ENCODE data around the gene COBL.
A peak's percentile ranks its signal among the peaks of the same experiment; 100 is the strongest.

The COBL gene, protein sequence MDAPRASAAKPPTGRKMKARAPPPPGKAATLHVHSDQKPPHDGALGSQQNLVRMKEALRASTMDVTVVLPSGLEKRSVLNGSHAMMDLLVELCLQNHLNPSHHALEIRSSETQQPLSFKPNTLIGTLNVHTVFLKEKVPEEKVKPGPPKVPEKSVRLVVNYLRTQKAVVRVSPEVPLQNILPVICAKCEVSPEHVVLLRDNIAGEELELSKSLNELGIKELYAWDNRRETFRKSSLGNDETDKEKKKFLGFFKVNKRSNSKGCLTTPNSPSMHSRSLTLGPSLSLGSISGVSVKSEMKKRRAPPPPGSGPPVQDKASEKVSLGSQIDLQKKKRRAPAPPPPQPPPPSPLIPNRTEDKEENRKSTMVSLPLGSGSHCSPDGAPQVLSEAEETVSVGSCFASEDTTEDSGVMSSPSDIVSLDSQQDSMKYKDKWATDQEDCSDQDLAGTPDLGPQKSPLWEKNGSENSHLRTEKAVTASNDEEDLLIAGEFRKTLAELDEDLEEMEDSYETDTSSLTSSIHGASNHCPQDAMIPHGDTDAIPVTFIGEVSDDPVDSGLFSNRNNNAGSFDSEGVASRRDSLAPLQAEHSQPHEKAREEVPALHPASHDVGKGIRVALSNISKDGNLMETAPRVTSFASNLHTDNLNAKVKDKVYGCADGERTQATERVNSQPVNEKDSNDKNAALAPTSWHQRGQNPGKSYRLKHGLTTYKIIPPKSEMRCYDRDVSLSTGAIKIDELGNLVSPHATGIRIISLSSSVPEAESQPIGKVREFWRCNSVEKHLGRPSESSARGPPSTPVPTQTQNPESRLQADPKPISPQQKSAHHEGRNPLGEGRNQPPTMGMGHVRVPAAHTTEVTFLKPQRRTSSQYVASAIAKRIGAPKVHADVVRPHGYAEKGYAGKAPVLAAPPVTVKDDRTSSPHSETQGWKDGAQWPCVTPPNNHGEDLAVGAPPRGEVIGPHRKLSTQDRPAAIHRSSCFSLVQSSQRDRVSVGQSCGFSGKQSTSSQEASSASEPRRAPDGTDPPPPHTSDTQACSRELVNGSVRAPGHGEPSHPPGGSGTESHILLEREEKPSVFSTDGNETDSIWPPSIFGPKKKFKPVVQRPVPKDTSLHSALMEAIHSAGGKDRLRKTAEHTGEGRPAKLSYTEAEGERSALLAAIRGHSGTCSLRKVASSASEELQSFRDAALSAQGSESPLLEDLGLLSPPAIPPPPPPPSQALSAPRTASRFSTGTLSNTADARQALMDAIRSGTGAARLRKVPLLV

DNA sequence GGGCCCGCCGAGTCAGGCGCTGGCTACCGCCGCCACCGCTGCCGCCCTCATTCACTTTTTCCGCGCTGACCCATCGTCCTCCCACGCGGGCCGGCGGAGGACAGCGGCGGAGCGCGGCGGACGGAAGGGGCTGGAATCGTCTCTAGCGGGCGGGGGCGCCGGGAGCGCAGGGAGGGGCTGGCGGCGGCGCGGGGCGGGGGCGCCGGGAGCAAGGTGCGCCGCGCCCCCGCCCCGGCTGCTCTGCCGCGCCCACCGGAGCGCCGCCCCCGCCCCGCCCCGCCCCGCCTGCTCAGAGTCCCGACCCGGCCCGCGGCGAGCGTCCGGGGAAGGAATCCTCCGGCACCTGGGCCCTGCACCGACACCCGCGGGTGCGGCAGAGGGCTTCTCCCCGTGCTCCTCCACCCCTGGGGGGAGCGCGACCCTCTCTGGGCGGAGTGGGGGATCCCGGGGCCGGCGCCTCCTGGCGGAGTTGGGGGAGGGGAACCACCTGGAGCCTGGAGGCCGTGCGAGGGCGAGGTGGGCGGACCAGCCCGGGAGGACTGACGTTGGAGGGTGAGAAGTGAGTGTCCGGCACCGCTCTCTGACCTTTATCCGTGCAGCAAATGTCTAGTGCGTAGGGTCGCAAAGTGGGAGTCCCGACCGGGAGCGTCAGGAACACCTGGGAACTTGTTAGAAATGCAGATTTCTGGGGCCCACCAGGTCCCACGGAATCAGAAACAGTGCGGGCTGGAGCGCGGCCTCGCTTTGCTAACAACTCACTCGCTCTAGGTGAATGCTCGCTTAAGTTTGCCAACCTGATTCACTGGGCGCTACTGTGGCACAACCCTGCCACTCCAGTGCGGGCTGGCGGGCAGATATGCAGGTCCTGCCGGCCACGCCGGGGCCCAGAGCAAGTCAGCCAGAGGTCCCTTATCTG is at the start of gene COBL:
COBL (minus strand) TSS at position 144 of the 916 bp plus-strand sequence. CDS start 176 bp downstream, outside the sequence.
- H3K4me3 ChIP-seq (ENCODE audit: control insufficient read depth, low read depth, low read length): peak within 1 kb of the TSS; percentile 1
- TF ChIP-seq, protein P1, sequence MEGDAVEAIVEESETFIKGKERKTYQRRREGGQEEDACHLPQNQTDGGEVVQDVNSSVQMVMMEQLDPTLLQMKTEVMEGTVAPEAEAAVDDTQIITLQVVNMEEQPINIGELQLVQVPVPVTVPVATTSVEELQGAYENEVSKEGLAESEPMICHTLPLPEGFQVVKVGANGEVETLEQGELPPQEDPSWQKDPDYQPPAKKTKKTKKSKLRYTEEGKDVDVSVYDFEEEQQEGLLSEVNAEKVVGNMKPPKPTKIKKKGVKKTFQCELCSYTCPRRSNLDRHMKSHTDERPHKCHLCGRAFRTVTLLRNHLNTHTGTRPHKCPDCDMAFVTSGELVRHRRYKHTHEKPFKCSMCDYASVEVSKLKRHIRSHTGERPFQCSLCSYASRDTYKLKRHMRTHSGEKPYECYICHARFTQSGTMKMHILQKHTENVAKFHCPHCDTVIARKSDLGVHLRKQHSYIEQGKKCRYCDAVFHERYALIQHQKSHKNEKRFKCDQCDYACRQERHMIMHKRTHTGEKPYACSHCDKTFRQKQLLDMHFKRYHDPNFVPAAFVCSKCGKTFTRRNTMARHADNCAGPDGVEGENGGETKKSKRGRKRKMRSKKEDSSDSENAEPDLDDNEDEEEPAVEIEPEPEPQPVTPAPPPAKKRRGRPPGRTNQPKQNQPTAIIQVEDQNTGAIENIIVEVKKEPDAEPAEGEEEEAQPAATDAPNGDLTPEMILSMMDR (IDR thresholded peaks at IDR 0.05; ENCODE audit: control insufficient read depth, insufficient read depth, low read depth, low read length, missing control alignments): no peak
- no peak for DNase-seq (ENCODE audit: low read depth)

DNA sequence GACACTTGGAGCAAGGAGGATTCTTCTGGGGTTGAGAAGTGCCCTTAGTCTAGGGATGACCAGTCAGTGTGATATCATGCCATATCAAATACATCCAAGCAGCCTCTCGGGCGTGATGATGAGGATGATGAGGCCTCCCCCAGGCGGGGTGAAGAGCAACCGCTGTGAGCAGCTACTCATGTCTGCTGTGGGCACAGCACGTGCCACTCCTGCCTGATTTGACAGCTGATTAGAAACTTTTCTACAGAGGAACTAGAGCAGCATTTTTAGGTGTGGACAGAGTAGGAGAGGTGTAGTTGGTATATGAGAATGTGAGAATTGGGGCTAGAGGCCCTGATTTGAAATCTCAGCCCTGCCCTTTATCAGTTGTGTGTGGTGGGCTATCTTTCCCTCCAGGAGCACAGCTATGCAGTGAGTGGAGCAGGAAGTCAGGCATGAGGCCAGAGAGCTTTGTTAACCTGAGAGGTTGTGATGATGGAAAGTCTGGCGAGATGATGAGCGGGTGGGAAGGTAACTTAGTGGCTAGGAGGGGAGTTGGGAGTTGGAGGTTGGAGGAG is 49.6 kb upstream of the COBL start:
- no peak overlapping the region for H3K4me3 ChIP-seq (ENCODE audit: control insufficient read depth, low read depth, low read length)
- DNase-seq (ENCODE audit: low read depth): no peak
- TF ChIP-seq, protein P1 (IDR thresholded peaks at IDR 0.05; ENCODE audit: control insufficient read depth, insufficient read depth, low read depth, low read length, missing control alignments): no peak

DNA sequence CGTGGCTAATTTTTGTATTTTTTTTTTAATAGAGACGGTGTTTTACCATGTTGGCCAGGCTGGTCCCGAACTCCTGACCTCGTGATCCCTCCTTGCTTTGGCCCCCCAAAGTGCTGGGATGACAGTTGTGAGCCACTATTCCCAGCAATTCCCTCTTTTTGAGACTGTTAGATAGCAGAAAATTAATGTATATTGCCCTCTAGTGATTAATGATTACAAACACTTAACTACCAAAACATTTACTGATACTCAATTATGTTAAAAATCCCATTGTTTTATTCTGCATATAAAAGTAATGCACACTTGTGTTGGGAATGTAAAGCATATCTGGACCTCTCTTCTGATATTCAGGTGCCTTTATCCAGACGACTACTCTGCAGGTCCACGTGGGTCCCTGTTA is 41.2 kb upstream of the COBL start:
- no peak for DNase-seq (ENCODE audit: low read depth)

DNA sequence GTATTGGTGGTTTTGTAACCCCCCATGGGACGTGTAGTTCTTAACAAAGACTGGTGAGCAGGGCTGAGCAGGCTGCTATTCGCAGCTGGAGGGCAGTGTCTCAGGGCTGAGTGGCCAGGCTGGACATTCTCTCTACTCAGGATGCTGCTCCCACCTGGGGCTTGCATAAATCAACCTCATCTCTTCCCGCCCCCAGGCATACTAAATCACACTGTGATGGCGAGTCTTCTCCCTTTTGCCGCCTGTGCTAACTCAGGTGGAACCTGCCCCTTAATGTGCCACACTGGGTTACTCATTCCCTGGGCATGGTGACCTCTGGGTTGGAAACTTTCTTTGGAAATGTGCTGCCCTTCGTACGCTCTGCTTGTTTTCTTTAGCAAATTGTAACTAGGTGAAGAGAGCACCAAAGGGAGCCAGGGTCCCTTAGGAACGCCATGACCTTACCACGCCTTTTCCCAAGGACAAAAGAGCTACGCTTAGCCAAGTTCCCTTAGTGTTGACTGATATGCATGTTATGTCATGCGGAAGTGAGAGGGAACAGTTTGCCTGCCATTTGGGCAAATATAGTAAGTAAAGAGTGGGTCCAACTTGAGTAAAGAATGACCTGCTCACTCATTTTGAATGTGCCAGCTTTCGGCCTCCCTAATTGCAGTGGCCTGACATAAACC is 40.4 kb upstream of the COBL start:
- TF ChIP-seq, protein P1 (IDR thresholded peaks at IDR 0.05; ENCODE audit: control insufficient read depth, insufficient read depth, low read depth, low read length, missing control alignments): no peak
- DNase-seq (ENCODE audit: low read depth): no peak
- no peak overlapping the region for H3K4me3 ChIP-seq (ENCODE audit: control insufficient read depth, low read depth, low read length)

More for the DNA sequence above, 41.2 kb upstream of the COBL start:
- TF ChIP-seq, protein P1 (IDR thresholded peaks at IDR 0.05; ENCODE audit: control insufficient read depth, insufficient read depth, low read depth, low read length, missing control alignments): no peak
- H3K4me3 ChIP-seq (ENCODE audit: control insufficient read depth, low read depth, low read length): no peak overlapping the region

DNA sequence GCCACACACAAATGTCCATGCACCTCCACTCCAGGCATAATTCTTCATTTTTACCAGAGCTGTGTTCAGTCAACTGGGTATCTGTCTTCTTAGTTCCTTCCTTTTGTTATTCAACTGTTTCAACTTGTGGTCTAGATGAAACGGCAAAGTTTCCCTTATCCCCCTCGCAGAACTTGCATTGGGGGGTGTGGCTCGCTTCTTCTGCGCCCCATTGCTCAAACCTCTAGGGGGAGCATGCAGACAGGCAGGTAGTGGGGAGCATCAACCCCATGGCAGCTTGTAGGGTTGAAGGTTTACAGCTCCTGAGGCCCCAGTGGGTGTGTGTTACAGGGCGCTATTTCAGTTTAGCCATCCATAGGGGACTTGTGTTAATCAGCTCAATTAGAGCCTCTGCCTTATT is 38.3 kb upstream of the COBL start:
- no peak for DNase-seq (ENCODE audit: low read depth)
- TF ChIP-seq, protein P1 (IDR thresholded peaks at IDR 0.05; ENCODE audit: control insufficient read depth, insufficient read depth, low read depth, low read length, missing control alignments): no peak

More for the DNA sequence above, 38.3 kb upstream of the COBL start:
- H3K4me3 ChIP-seq (ENCODE audit: control insufficient read depth, low read depth, low read length): no peak overlapping the region
